Measurements from ENCODE around the gene INTS11.

INTS11 gene

DNA sequence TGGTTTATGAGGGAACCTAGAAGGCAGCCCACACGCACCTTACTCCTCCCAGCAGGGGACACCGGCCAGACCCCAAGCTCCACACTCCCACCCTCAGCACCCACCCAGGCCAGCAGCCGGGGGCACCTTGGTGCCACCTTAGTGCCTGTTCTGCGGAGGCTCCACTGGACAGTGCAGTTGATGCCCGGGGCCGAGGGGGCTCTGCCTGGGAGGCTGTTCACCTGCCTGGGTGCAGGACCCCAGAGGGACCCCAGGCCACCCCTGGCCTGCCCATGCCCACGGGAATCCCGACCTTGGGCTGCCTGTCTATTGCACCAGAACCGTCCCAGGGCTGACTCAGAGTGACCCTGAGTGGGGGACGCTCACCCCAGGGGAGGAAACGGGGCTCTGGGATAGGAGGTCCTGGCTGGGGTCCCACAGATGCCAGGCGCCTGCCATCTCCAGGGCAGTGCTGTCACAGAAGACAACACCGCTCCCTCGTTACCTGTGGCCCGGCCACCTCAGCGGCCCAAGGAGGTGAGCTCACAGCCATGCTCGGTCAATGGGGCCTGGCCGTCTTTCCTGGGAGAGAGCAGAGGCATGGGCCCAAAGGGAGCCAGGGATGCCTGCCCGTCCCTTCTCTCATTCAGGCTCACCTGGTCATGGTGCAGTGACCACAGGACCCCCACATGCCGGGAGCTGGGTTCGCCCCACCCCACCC is 43.5 kb downstream of the INTS11 start:
- no peak for TF ChIP-seq POLR2A (IDR thresholded peaks at IDR 0.05; ENCODE audit: low read depth, low read length)
- no peak for TF ChIP-seq TAF1 (IDR thresholded peaks at IDR 0.05; ENCODE audit: low read depth, low read length)
- TF ChIP-seq PAX5 (IDR thresholded peaks at IDR 0.05; ENCODE audit: insufficient read depth, low read length, severe bottlenecking): no peak
- TF ChIP-seq POU2F2 (IDR thresholded peaks at IDR 0.05; ENCODE audit: low read depth, low read length): no peak
- no peak for TF ChIP-seq POLR2AphosphoS5 (IDR thresholded peaks at IDR 0.05; ENCODE audit: low read depth, low read length)
- TF ChIP-seq SPI1 (IDR thresholded peaks at IDR 0.05; ENCODE audit: low read depth, low read length): no peak
- no peak for FAIRE-seq
- DNase-seq (ENCODE audit: insufficient read length, low spot score): no peak

- DNase-seq (ENCODE audit: insufficient read length, low spot score) (no peak), FAIRE-seq (no peak)
- TF ChIP-seq PAX5 (IDR thresholded peaks at IDR 0.05; ENCODE audit: insufficient read depth, low read length, severe bottlenecking): no peak
- TF ChIP-seq TAF1 (IDR thresholded peaks at IDR 0.05; ENCODE audit: low read depth, low read length): no peak
- TF ChIP-seq POLR2A (IDR thresholded peaks at IDR 0.05; ENCODE audit: low read depth, low read length): no peak
- no peak for TF ChIP-seq POU2F2 (IDR thresholded peaks at IDR 0.05; ENCODE audit: low read depth, low read length)
- no peak for TF ChIP-seq SPI1 (IDR thresholded peaks at IDR 0.05; ENCODE audit: low read depth, low read length)
- no peak for TF ChIP-seq POLR2AphosphoS5 (IDR thresholded peaks at IDR 0.05; ENCODE audit: low read depth, low read length)
Measured at GRCh38 chr1:1279028-1279427, 45.4 kb downstream of the INTS11 start.

- DNase-seq (ENCODE audit: insufficient read length, low spot score): no peak
- no peak for FAIRE-seq
- TF ChIP-seq POLR2A (IDR thresholded peaks at IDR 0.05; ENCODE audit: low read depth, low read length): no peak
- TF ChIP-seq POLR2AphosphoS5 (IDR thresholded peaks at IDR 0.05; ENCODE audit: low read depth, low read length): no peak
- no peak for TF ChIP-seq POU2F2 (IDR thresholded peaks at IDR 0.05; ENCODE audit: low read depth, low read length)
- TF ChIP-seq TAF1 (IDR thresholded peaks at IDR 0.05; ENCODE audit: low read depth, low read length): no peak
- TF ChIP-seq PAX5 (IDR thresholded peaks at IDR 0.05; ENCODE audit: insufficient read depth, low read length, severe bottlenecking): no peak
- no peak for TF ChIP-seq SPI1 (IDR thresholded peaks at IDR 0.05; ENCODE audit: low read depth, low read length)
Measured at GRCh38 chr1:1278620-1279019, 45.8 kb downstream of the INTS11 start.

DNA sequence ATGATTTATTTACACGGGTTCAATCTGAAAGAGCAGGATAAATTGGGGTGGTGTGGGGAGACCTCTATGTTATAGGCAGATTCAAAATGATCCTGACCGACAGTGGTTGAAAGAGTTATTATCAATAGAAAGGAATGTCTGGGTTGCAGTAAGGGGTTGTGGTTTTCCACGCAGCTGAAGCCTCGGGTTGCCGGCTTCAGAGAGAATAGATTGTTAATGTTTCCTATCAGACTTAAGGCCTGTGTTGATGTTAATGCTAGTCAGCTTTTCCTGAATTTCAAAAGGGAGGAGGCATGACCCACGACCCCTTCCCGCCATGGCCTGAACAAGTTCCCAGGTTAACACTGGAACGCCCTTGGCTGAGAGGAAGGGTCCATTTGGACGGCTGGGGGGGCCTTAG is 48.6 kb downstream of the INTS11 start:
- FAIRE-seq (no peak), DNase-seq (ENCODE audit: insufficient read length, low spot score) (no peak)
- TF ChIP-seq TAF1 (IDR thresholded peaks at IDR 0.05; ENCODE audit: low read depth, low read length) (no peak), PAX5 (IDR thresholded peaks at IDR 0.05; ENCODE audit: insufficient read depth, low read length, severe bottlenecking) (no peak), SPI1 (IDR thresholded peaks at IDR 0.05; ENCODE audit: low read depth, low read length) (no peak), POLR2AphosphoS5 (IDR thresholded peaks at IDR 0.05; ENCODE audit: low read depth, low read length) (no peak), POU2F2 (IDR thresholded peaks at IDR 0.05; ENCODE audit: low read depth, low read length) (no peak), POLR2A (IDR thresholded peaks at IDR 0.05; ENCODE audit: low read depth, low read length) (no peak)

GRCh38 chr1:1274931-1275431 is 49.5 kb downstream of the INTS11 start:
- DNase-seq (ENCODE audit: insufficient read length, low spot score) (no peak), FAIRE-seq (no peak)
- TF ChIP-seq POLR2AphosphoS5 (IDR thresholded peaks at IDR 0.05; ENCODE audit: low read depth, low read length): no peak
- no peak for TF ChIP-seq TAF1 (IDR thresholded peaks at IDR 0.05; ENCODE audit: low read depth, low read length)
- no peak for TF ChIP-seq PAX5 (IDR thresholded peaks at IDR 0.05; ENCODE audit: insufficient read depth, low read length, severe bottlenecking)
- no peak for TF ChIP-seq POU2F2 (IDR thresholded peaks at IDR 0.05; ENCODE audit: low read depth, low read length)
- no peak for TF ChIP-seq POLR2A (IDR thresholded peaks at IDR 0.05; ENCODE audit: low read depth, low read length)
- no peak for TF ChIP-seq SPI1 (IDR thresholded peaks at IDR 0.05; ENCODE audit: low read depth, low read length)

DNA sequence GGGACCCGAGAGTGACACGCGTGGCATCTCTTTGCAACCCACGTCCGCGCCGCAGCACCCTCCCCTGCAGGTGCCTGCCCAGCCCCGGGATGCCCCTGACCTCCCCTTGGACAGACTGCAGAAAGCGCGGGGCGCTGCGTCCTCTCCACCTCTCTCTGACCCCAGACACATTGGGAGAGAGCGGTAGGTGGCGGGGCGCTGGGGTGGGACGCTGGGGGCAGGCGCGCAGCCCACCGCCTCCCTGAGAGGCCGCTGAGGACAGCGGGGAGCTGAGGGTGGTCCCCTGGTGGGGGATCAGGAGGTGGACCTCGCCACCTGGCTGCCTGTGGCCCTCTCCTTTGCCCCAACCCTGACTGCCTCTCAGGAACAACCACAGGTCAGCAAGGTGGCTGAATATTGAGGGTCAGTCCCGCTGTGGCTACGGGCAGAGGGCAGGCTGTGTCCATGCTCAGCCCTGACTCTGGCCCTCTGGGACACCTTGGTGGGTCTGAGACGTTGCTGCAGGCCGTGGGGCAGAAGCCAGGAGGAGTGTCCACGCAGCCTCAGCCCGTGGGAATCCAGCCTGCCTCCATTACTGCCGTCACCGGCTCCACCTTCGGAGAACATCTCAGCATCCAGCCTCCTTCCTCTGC is 50.0 kb downstream of the INTS11 start:
- TF ChIP-seq SPI1 (IDR thresholded peaks at IDR 0.05; ENCODE audit: low read depth, low read length) (no peak), PAX5 (IDR thresholded peaks at IDR 0.05; ENCODE audit: insufficient read depth, low read length, severe bottlenecking) (no peak), POLR2AphosphoS5 (IDR thresholded peaks at IDR 0.05; ENCODE audit: low read depth, low read length) (no peak), POU2F2 (IDR thresholded peaks at IDR 0.05; ENCODE audit: low read depth, low read length) (no peak), TAF1 (IDR thresholded peaks at IDR 0.05; ENCODE audit: low read depth, low read length) (no peak), POLR2A (IDR thresholded peaks at IDR 0.05; ENCODE audit: low read depth, low read length) (no peak)
- FAIRE-seq (peak; percentile 83), DNase-seq (ENCODE audit: insufficient read length, low spot score) (no peak)

DNA sequence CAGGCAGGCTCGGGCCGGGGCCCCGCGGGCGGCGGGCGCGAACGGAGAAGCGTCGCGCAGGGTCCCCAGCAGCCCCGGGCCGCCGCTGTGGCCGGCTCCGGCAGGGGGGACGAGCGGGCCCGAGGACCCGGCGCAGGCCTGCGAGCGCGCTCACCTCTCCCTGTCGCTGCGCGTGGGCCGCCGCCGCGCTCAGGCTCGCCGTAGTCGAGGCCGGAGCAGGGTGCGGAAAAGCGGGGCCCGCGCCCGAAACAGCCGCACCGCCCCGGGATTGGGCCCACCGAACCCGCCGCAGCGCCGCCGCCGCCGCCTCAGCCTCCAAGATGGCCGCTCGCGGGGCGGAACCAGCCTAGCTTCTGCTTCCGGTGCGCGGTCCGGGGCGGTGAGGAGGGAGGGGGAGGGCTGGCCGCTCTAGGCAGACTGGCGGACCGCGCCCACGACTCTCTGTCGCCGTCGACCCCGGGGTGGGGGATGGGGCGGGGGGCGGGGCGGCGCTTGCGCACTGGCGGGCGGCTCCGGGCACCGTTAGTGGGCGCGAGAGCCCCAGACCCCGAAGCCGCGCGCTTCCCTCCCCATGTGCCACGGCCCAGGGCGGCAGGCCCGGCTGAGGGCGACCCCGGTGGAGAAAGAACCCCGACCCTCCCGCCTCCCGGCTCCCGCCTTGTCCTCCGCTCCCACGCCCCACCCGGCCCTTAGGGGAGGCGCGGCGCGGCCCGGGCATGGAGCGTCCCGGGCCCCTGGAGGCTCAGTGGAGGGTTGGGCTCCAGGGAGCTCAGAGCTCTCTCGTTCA is 50.8 kb downstream of the INTS11 start, which contains the start of gene UBE2J2:
Gene UBE2J2 (minus strand): TSS at position 343 of the 787 bp plus-strand sequence. CDS start 5,862 bp downstream, outside the sequence.
- FAIRE-seq (peak; percentile 97), DNase-seq (ENCODE audit: insufficient read length, low spot score) (peak; percentile 99)
- TF ChIP-seq POLR2AphosphoS5 (IDR thresholded peaks at IDR 0.05; ENCODE audit: low read depth, low read length) (0 out of 2 replicates have a peak, but pooled peaks have one; percentile 29), POU2F2 (IDR thresholded peaks at IDR 0.05; ENCODE audit: low read depth, low read length) (no peak), PAX5 (IDR thresholded peaks at IDR 0.05; ENCODE audit: insufficient read depth, low read length, severe bottlenecking) (peak; percentile 50)

DNA sequence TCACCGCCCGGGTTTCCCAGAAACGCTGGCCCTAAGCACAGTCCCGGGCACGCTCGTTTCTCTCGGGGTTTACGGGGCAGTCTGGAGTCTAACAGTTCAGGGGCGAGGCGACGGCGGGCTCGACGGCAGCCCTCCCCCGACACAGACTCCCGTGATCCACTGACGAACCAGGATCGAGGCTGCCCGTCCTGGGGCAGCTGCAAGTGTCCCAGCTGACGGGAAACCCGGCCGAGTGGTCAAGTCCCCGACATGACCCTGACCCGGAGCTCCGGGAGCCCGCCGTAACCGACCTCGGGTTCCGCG is 51.3 kb downstream of the INTS11 start:
- no peak for FAIRE-seq

More for the DNA sequence above, 51.3 kb downstream of the INTS11 start:
- DNase-seq (ENCODE audit: insufficient read length, low spot score): no peak
- TF ChIP-seq POLR2AphosphoS5 (IDR thresholded peaks at IDR 0.05; ENCODE audit: low read depth, low read length) (no peak), SPI1 (IDR thresholded peaks at IDR 0.05; ENCODE audit: low read depth, low read length) (no peak), TAF1 (IDR thresholded peaks at IDR 0.05; ENCODE audit: low read depth, low read length) (no peak), POU2F2 (IDR thresholded peaks at IDR 0.05; ENCODE audit: low read depth, low read length) (no peak), POLR2A (IDR thresholded peaks at IDR 0.05; ENCODE audit: low read depth, low read length) (no peak), PAX5 (IDR thresholded peaks at IDR 0.05; ENCODE audit: insufficient read depth, low read length, severe bottlenecking) (no peak)

Measured in GM12891 (cell line).